Fibroblast of the conjunctiva (primary cell): ENCODE measurements around the gene PDIA6.

Source experiments
- DNase-seq: peaks from one replicate; pipeline ENCODE4 v3.0.0-alpha.2; 2010; ENCODE audit warnings: low read depth

PDIA6 gene

GRCh38 chr2:10764096-10764785 is 48.3 kb downstream of the PDIA6 start:
- DNase-seq, result no peak

- DNase-seq, result no peak
Measured at GRCh38 chr2:10763461-10763800, 49.2 kb downstream of the PDIA6 start.

DNA sequence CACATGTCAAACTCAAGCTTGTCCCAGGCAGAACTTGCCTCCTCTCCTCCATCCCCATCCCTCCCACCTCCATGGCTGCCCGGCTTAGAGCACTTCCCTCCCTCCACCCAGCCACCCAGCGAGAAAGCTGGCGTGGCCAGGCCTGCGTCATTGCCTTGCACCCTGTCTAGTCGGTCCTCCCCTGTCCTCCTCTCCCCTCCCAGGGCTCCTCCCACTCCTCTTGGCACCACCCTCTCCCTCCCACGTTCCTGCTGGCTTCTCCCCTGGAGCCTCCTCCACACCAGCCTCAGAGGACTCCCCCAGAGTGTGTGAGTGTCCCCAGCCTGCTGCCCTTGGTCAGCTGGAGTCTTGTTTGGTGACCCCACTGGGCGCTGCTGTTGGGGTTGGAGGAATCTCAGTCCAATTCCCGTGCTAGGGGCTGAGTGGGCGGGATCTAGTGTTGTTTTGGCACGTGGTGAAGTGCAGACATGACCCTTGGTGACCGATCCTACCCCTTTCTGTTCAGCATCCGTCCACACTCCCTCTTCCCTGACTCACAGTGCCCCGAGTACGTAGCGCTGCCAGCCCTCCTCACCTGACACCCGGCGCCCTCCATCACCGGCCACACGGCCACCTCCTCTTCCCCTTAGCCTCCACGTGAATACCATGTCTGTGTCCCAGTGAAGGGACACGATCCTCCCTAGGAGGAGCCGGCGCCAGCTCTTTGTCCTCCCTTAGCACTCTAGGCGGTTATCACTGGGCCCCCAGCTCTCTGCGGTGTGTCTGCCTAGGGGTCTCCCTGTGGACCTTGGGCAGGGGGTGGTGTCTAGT is 49.7 kb downstream of the PDIA6 start:
- DNase-seq, result no peak

GRCh38 chr2:10761591-10761990 is 51.0 kb downstream of the PDIA6 start:
- DNase-seq, result no peak

- DNase-seq, result no peak
Measured at GRCh38 chr2:10760794-10761504, 51.6 kb downstream of the PDIA6 start.

GRCh38 chr2:10759151-10759714 is 53.4 kb downstream of the PDIA6 start:
- no peak for DNase-seq

- no peak for DNase-seq
Measured at GRCh38 chr2:10757814-10758286, 54.7 kb downstream of the PDIA6 start.

DNA sequence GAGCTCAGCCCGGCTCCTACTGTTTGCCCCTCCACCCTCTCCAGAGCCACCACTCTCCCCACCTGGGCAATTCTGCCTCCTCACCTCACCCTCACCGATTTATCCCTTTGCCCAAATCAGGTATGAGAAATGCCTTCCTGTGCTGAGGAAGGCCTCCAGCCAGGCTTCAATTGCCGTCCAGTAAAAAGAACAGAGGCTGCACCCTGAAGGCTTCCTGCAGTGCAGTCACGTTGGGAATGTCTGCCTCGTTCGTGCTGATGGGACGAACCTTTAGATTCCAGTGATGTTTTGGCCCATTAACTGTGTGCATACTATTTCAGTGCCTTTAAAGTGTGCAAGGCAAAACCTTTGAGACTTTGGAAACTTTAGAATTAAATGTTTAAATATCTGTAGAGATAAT is 57.0 kb downstream of the PDIA6 start:
- no peak for DNase-seq

GRCh38 chr2:10753876-10754275 is 58.7 kb downstream of the PDIA6 start:
- DNase-seq, result no peak

DNA sequence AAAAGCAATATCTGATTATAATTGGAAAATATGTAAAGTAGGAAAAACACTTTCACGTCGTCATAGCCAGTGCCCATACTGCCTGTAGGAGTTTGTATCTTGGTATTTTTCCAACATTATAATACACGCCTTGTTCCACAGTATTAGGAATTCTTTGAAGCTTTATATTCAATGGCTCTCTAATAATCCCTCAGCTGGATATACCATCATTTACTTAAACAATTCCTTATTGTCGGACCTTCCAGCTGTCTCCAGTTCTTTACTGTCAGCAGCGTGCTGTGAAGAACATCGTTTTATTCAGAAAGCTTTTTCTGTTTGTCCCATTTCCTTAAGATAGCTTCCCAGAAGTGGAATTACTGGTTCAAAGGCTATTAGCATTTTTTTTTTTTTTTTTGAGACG is 59.4 kb downstream of the PDIA6 start:
- DNase-seq, result no peak

DNA sequence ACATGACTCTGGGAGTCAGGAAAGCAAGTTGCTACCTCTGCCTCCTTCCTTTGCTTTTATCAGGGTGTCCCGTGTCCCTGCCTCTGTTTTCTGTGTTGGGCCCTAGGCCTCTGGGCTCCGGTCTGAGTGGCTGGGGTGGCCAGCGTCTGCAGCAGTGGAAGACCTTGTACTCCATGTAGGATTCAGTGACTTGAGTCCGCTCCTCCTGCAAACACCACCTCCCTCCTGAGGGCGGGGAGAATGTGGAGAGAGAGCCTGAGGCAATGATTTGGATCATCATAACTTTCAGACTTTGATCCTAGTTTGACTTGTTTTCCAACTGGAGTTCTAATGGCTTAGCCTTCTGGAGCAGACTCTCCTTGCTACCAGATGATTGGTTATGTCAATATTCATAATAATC is 60.3 kb downstream of the PDIA6 start:
- DNase-seq, result no peak

- DNase-seq, result no peak
Measured at GRCh38 chr2:10750610-10751009, 62.0 kb downstream of the PDIA6 start.

DNA sequence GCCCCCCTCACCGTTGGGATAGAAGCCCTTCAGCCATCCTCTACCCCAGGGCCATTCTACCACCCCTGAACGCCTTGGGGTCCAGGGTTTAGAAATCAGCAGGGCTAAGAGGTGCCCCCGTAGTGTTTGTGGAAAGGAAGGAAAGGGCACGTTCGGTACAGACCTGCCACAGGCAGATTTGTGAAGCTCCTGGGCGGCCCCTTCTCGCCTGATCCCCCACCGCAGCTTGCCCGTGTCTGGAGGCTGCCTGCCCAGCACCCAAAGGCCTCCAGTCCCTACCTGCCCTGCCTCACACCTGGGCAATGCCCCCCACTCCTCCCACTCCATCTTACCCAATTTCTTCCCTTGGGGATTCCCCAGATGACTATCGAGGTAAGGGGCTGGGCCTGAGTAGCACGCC is 69.9 kb downstream of the PDIA6 start:
- no peak for DNase-seq

DNA sequence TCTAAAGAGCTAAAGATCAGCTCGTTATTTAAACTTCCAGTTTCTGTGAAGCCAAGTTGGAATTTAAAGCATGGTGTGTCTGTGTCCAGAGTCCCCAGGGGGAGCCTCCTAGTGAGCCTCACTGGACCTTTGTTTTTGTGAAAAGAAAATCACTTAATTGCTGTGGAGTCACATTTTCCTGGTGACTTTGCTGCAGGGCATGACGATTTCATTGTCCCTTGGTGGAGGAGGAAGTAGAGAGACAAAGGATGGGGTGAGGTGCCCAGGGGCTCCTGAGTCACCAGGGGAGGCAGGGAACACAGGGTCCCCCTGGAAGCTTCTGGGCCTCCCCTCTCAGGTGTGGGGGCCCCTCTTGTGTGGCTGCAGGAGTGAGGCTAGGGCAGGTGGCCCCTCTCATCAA is 71.4 kb downstream of the PDIA6 start:
- no peak for DNase-seq

- DNase-seq, result no peak
Measured at GRCh38 chr2:10740226-10740625, 72.4 kb downstream of the PDIA6 start.

GRCh38 chr2:10738192-10738591 is 74.4 kb downstream of the PDIA6 start:
- no peak for DNase-seq

GRCh38 chr2:10733980-10734379 is 78.6 kb downstream of the PDIA6 start:
- DNase-seq, result no peak

DNA sequence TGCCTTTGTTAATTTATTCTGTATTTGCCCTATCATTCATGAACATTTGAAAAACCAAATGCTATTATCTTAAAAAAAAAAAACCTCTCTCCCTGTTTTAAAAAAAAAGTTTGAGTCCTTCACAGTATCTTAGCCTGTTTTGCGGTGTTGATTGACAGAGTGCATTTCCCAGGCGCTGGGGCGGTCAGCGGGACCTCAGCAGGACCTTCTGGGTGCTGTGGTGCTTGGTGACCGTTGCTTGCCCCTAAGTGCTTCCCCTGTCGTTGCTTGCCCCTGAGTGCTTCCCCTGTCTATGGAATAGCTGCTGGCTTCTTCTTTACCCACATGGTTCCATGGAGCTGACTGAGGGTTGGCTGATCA is 79.0 kb downstream of the PDIA6 start:
- DNase-seq, result no peak
